NCI-H1694 (cell line): ENCODE data around the gene LSM12.
"Not testable (repeated sequence)": the region's sequence is repeated elsewhere in the genome, so short reads cannot be mapped to it uniquely, and the experiment has no call there.

ENCODE experiments used
- DNase-seq: peaks from one replicate; lab custom pipeline; 2025; lab: John Stamatoyannopoulos, UW

Gene LSM12

GRCh38 chr17:44066204-44066930 is at the start of gene LSM12:
LSM12 (minus strand) TSS chr17:44066671; CDS start chr17:44066587, 84 bp downstream.
- DNase-seq, result peak; percentile 78

- DNase-seq, result no peak
These were observed 49.3 kb upstream of the LSM12 start for GRCh38 chr17:44115585-44116415.

GRCh38 chr17:44113868-44114840 is 47.7 kb upstream of the LSM12 start:
- DNase-seq, result no peak

- no peak for DNase-seq
These were observed 46.9 kb upstream of the LSM12 start for GRCh38 chr17:44113382-44113781.

GRCh38 chr17:44112284-44113280 is 46.1 kb upstream of the LSM12 start:
- DNase-seq, result no peak

- DNase-seq, result no peak
These were observed 45.3 kb upstream of the LSM12 start for GRCh38 chr17:44111777-44112176.

- DNase-seq, result peak; percentile 93
These were observed 44.6 kb upstream of the LSM12 start for GRCh38 chr17:44110823-44111633.

GRCh38 chr17:44110011-44110686 is 43.7 kb upstream of the LSM12 start:
- DNase-seq, result no peak

GRCh38 chr17:44109312-44109630 is 42.8 kb upstream of the LSM12 start:
- DNase-seq, result no peak

GRCh38 chr17:44108440-44109311 is 42.2 kb upstream of the LSM12 start:
- no peak for DNase-seq

- no peak for DNase-seq
These were observed 40.3 kb upstream of the LSM12 start for GRCh38 chr17:44106801-44107200.

- no peak for DNase-seq
These were observed 39.5 kb upstream of the LSM12 start for GRCh38 chr17:44105941-44106340.

- DNase-seq, result no peak
These were observed 39.0 kb upstream of the LSM12 start for GRCh38 chr17:44105483-44105882.

- DNase-seq, result no peak
These were observed 36.6 kb upstream of the LSM12 start for GRCh38 chr17:44102849-44103622.

GRCh38 chr17:44101858-44102257 is 35.4 kb upstream of the LSM12 start:
- DNase-seq, result not testable (repeated sequence)

GRCh38 chr17:44097110-44097958 is 30.9 kb upstream of the LSM12 start:
- DNase-seq, result no peak
